ENCODE results near the gene ATP11A.

The ATP11A gene

GRCh38 chr13:112732679-112733078 is 42.8 kb downstream of the ATP11A start:
- no peak overlapping the region for H3K4me3 Mint-ChIP-seq
- H3K27ac Mint-ChIP-seq: no peak overlapping the region
- H3K9me3 Mint-ChIP-seq: no peaks in the 10 kb centered on the region

DNA sequence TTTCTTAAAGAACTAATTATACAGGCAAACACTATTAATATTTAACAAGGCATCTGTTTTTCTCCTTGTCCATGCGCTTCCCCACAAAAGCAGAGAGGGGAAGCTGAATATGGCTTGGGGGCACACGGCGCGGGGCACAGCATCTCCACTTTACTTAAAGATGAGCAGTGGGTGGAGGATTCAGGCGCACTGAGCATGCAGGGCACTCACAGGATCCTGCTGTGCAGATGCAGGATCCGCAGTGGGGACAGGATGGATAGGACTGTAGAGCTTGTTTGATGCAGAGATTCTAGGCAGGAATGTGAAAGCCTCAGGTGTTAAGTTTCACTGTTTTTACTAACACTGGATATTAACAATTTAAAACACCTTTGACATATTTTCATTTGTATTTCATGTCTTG is 43.3 kb downstream of the ATP11A start:
- Mint-ChIP-seq H3K4me1 (no peaks in the 10 kb centered on the region), H3K4me3 (no peak overlapping the region), H3K27me3 (no peaks in the 10 kb centered on the region), H3K9me3 (no peaks in the 10 kb centered on the region), H3K27ac (no peak overlapping the region)
- ATAC-seq (no peak), DNase-seq (no peak)

More at GRCh38 chr13:112732679-112733078, 42.8 kb downstream of the ATP11A start:
- no peak for DNase-seq
- H3K4me1 Mint-ChIP-seq: no peaks in the 10 kb centered on the region
- no peak for ATAC-seq
- H3K27me3 Mint-ChIP-seq: no peaks in the 10 kb centered on the region

GRCh38 chr13:112733661-112734379 is 44.0 kb downstream of the ATP11A start:
- Mint-ChIP-seq H3K9me3 (no peaks in the 10 kb centered on the region), H3K4me1 (no peaks in the 10 kb centered on the region)

GRCh38 chr13:112734696-112735547 is 45.1 kb downstream of the ATP11A start:
- H3K4me3 Mint-ChIP-seq: no peak overlapping the region
- H3K27ac Mint-ChIP-seq: no peak overlapping the region
- no peaks in the 10 kb centered on the region for H3K27me3 Mint-ChIP-seq
- no peak for ATAC-seq
- H3K9me3 Mint-ChIP-seq: no peaks in the 10 kb centered on the region
- DNase-seq: no peak
- H3K4me1 Mint-ChIP-seq: no peaks in the 10 kb centered on the region

More at GRCh38 chr13:112733661-112734379, 44.0 kb downstream of the ATP11A start:
- H3K4me3 Mint-ChIP-seq: no peak overlapping the region
- ATAC-seq (no peak), DNase-seq (no peak)
- no peak overlapping the region for H3K27ac Mint-ChIP-seq
- no peaks in the 10 kb centered on the region for H3K27me3 Mint-ChIP-seq

DNA sequence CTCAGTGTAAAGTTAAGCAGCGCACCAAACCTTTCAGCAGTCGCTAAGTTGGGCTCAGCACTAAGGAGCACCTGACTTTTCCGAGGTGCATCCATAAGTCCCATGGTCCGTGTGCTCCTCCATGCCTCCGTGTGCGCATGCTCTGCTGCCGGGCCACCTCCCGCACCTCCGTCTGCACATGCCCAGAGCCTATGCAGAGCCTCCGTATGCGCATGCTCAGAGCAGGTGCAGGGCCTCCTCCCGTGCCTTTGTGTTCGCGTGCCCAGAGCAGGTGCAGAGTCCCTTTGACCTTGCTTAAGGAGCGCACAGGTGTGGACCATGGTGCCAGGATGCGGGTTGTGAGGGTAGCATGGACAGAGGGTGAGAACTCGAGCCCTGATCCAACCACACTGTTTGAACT is 46.0 kb downstream of the ATP11A start:
- Mint-ChIP-seq H3K27me3 (no peaks in the 10 kb centered on the region), H3K4me3 (no peak overlapping the region), H3K9me3 (no peaks in the 10 kb centered on the region), H3K27ac (no peak overlapping the region), H3K4me1 (no peaks in the 10 kb centered on the region)
- DNase-seq: no peak
- ATAC-seq: no peak

GRCh38 chr13:112737294-112737693 is 47.5 kb downstream of the ATP11A start:
- no peaks in the 10 kb centered on the region for H3K9me3 Mint-ChIP-seq
- ATAC-seq: no peak
- H3K4me3 Mint-ChIP-seq: no peak overlapping the region
- no peak overlapping the region for H3K27ac Mint-ChIP-seq
- no peak for DNase-seq
- peaks cover 7% of the 10 kb centered on the region for H3K4me1 Mint-ChIP-seq
- H3K27me3 Mint-ChIP-seq: no peaks in the 10 kb centered on the region

GRCh38 chr13:112738606-112739005 is 48.8 kb downstream of the ATP11A start:
- Mint-ChIP-seq H3K4me3 (no peak overlapping the region), H3K4me1 (peaks cover 7% of the 10 kb centered on the region), H3K27me3 (no peaks in the 10 kb centered on the region), H3K27ac (no peak overlapping the region), H3K9me3 (no peaks in the 10 kb centered on the region)
- DNase-seq: no peak
- no peak for ATAC-seq

GRCh38 chr13:112740502-112741131 is 50.8 kb downstream of the ATP11A start:
- Mint-ChIP-seq H3K9me3 (no peaks in the 10 kb centered on the region), H3K4me3 (no peak overlapping the region), H3K27ac (no peak overlapping the region), H3K4me1 (peaks cover 7% of the 10 kb centered on the region), H3K27me3 (no peaks in the 10 kb centered on the region)
- ATAC-seq: no peak
- no peak for DNase-seq

- Mint-ChIP-seq H3K9me3 (no peaks in the 10 kb centered on the region), H3K4me3 (no peak overlapping the region), H3K4me1 (peaks cover 7% of the 10 kb centered on the region), H3K27ac (no peak overlapping the region), H3K27me3 (no peaks in the 10 kb centered on the region)
- no peak for DNase-seq
- ATAC-seq: peak; percentile 54
These were observed 51.4 kb downstream of the ATP11A start for GRCh38 chr13:112741185-112741755.

DNA sequence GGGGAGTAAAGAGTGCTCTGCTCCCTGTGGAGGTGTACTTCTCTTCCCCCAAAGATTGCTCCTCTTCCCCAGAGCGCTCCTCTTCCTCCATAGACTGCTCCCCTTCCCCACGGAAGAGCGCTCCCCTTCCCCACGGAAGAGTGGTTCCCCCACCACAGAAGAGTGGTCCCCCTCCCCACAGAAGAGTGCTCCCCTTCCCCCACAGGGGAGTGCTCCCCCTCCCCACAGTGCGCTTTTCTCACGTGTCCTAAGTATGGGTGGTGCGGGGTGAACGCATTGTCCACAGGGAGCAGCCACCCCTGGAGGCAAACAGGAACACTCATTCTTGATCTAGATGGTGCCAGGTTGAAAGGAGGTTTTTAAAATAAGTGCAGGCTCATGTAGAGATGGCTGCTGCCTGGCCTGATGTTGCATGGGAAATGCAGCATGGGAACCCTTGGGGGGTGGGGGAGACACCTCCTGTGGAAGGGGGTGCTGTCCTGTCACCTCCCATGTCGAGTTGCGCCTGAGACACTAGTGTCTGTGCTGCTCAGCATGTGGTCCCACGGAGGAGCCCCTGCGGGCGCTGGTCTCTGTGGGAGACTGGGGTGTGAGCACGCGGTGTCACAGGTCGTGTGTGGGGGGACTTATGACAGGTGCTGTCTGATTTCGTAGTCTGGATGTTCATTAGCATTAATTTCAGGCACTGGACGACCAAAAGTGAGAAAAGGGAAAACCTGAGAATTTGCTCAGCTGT is 52.2 kb downstream of the ATP11A start:
- DNase-seq: no peak
- peak; percentile 39 for ATAC-seq
- no peak overlapping the region for H3K4me3 Mint-ChIP-seq
- H3K27me3 Mint-ChIP-seq: no peaks in the 10 kb centered on the region
- peaks cover 7% of the 10 kb centered on the region for H3K4me1 Mint-ChIP-seq
- no peaks in the 10 kb centered on the region for H3K9me3 Mint-ChIP-seq
- H3K27ac Mint-ChIP-seq: no peak overlapping the region

DNA sequence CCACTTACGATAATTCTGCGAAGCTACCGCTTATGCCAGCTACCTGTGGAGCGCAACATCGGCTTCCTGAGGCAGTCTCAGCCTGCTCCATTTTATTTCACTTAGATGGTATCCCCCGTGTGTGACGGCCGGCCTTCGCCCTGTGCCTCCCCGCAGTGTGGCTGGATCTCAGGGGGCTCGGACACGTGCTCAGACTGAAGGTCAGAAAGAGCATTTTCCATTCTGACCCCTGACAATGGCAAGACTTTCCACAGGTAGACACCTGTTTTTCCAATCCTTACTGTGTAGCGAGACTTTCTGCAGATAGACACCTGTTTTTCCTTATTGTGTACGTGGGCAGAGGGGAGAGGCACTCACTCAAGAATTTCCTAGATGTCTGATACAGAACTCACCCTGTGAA is 52.7 kb downstream of the ATP11A start:
- Mint-ChIP-seq H3K27me3 (no peaks in the 10 kb centered on the region), H3K4me3 (no peak overlapping the region), H3K9me3 (no peaks in the 10 kb centered on the region), H3K4me1 (peaks cover 7% of the 10 kb centered on the region), H3K27ac (no peak overlapping the region)
- ATAC-seq: no peak
- no peak for DNase-seq

DNA sequence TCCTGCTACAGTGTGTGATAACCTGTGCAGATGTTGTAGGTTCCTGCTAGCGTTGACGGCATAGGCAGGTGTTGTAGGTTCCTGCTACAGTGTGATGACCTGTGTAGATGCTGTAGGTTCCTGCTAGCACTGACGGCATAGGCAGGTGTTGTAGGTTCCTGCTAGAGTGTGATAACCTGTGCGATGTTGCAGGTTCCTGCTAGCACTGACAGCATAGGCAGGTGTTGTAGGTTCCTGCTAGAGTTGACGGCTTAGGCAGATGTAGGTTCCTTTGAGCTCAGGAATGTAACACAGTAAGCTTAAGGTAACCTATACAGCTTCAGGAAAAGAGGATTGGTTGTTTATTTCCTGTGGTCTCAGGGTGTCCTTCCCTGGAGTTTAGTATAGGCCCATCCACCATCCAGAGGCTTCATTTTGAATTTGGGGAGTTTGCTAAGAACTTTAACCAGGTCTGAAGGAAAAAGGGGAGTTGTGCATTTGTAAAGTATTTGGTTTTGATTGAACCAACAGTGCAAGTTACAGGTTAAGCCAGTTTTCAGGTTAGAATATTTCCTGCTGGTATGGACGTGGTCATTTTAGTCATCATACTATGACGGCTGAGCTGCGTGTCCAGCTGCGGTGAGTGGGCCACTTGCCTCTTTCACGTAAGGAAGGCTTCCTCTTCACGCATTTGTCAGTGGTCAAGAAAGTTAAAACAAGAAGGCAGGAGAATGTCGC is 53.8 kb downstream of the ATP11A start:
- H3K9me3 Mint-ChIP-seq: no peaks in the 10 kb centered on the region
- peak overlapping the region in 1 of 2 donors; percentile 43 for H3K27ac Mint-ChIP-seq
- H3K4me3 Mint-ChIP-seq: no peak overlapping the region
- no peak for ATAC-seq
- H3K4me1 Mint-ChIP-seq: peaks cover 7% of the 10 kb centered on the region
- no peak for DNase-seq
- H3K27me3 Mint-ChIP-seq: no peaks in the 10 kb centered on the region

GRCh38 chr13:112744168-112745021 is 54.6 kb downstream of the ATP11A start:
- no peak for DNase-seq
- ATAC-seq: no peak
- peaks cover 7% of the 10 kb centered on the region for H3K4me1 Mint-ChIP-seq
- no peaks in the 10 kb centered on the region for H3K27me3 Mint-ChIP-seq
- no peak overlapping the region for H3K27ac Mint-ChIP-seq
- H3K4me3 Mint-ChIP-seq: no peak overlapping the region
- no peaks in the 10 kb centered on the region for H3K9me3 Mint-ChIP-seq

GRCh38 chr13:112746044-112746443 is 56.2 kb downstream of the ATP11A start:
- DNase-seq: no peak
- H3K4me1 Mint-ChIP-seq: peaks cover 7% of the 10 kb centered on the region
- peak overlapping the region in 1 of 2 donors; percentile 72 for H3K27ac Mint-ChIP-seq
- no peak overlapping the region for H3K4me3 Mint-ChIP-seq
- H3K9me3 Mint-ChIP-seq: no peaks in the 10 kb centered on the region
- H3K27me3 Mint-ChIP-seq: no peaks in the 10 kb centered on the region
- peak; percentile 31 for ATAC-seq

All from stimulated activated naive CD8-positive, alpha-beta T cell treated with anti-CD3 and anti-CD28 coated beads, Interleukin-15, amount 100 ng/mL, for 72 hours (primary cell).